Activated naive CD8-positive, alpha-beta T cell treated with anti-CD3 and anti-CD28 coated beads for 36 hours (primary cell): Measurements from ENCODE around the gene CEP131. TPM values are rescaled to one million over a fixed set of nuclear protein-coding genes. Genes with fewer than 3 reads are reported as not detected.

ENCODE experiments used
- DNase-seq: peaks from one replicate; pipeline ENCODE4 v3.0.0; 2021
- H3K27ac Mint-ChIP-seq: one replicate; pipeline ENCODE4 v1.8.0; 2022; ENCODE audit warnings: mild to moderate bottlenecking, moderate library complexity, mixed read lengths
- H3K27me3 Mint-ChIP-seq: one replicate; pipeline ENCODE4 v1.8.0; 2022; ENCODE audit warnings: mild to moderate bottlenecking, mixed read lengths
- H3K36me3 Mint-ChIP-seq: one replicate; pipeline ENCODE4 v1.8.0; 2021; ENCODE audit warnings: mild to moderate bottlenecking, mixed read lengths
- H3K4me1 Mint-ChIP-seq: one replicate; pipeline ENCODE4 v1.8.0; 2021; ENCODE audit warnings: mixed read lengths
- H3K4me3 Mint-ChIP-seq: one replicate; pipeline ENCODE4 v1.8.0; 2022; ENCODE audit warnings: mild to moderate bottlenecking, moderate library complexity, mixed read lengths
- H3K9me3 Mint-ChIP-seq: one replicate; pipeline ENCODE4 v1.8.0; 2022; ENCODE audit warnings: mixed read lengths
- total RNA-seq, 2 experiments: library from RNA; stranded (reverse); gene quantifications; one replicate each; pipeline ENCODE4 v1.2.3, GENCODE V29; 2021

Gene CEP131
- total RNA-seq, 2 experiments from 2014 or later: 8.6 to 10.2 TPM

DNA sequence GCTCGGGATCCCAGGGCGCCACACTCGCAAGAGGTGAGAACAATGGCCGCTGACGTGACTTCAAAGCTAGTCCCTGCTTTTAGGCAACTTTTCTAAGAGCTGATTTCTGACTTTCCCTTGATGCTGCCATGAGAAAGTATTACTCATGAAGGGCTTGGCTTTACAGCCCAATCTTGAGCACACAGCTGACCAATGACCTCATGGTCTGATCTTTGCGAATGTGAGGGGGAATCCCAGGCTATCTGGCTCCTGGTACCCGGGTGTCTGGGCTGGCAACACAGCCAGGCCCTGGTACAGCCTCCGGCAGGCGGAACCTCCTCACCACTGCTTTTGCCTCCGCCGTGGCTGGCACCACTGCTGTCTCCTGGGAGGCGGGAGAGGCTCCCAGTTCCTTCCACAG is 33.9 kb upstream of the CEP131 start:
- Mint-ChIP-seq H3K36me3 (peaks cover 11% of the 10 kb centered on the region), H3K27ac (no peak overlapping the region), H3K4me3 (no peak overlapping the region), H3K27me3 (no peaks in the 10 kb centered on the region), H3K4me1 (peaks cover 8% of the 10 kb centered on the region), H3K9me3 (no peaks in the 10 kb centered on the region)
- DNase-seq: no peak

DNA sequence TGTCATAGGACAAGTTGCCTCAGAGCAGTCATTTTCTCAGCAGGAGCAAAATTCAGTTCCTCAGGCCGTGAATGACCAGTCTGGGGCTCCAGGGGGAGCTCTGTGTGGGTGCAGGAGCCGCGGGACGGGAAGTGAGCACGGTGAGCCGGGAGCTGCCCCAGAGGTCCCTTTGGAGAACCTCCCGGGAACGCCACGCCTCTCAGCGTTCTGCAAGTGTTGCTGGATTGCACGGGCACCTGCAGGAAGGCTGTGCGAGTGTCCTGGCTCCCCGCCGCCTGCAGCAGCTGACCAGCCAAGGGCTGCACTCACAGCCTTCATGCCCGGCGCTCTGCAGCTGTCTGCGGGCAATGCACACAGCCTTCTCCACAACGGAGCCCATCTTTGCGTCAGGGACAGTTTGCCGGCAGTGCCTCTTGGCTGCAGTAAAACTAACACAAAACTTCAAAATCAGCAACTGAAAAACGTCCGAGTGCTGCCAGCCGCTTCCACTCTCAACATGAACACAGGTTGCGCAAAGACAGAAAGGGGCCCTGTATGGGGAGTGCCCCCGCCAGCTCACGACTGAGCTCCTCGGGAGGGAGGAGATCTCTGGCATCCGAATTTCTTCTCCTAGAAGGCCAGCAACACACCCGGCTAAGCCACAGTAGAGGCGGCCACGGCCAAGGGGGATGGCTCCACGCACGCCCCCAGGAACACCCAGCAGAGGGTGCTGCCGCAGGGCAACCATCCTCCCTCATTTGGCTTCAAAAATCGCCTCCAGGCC is 32.4 kb upstream of the CEP131 start:
- no peak overlapping the region for H3K27ac Mint-ChIP-seq
- H3K4me1 Mint-ChIP-seq: peaks cover 12% of the 10 kb centered on the region
- DNase-seq: no peak
- no peaks in the 10 kb centered on the region for H3K9me3 Mint-ChIP-seq
- H3K36me3 Mint-ChIP-seq: peaks cover 14% of the 10 kb centered on the region
- no peaks in the 10 kb centered on the region for H3K27me3 Mint-ChIP-seq
- no peak overlapping the region for H3K4me3 Mint-ChIP-seq

- Mint-ChIP-seq H3K27ac (no peak overlapping the region), H3K36me3 (peaks cover 17% of the 10 kb centered on the region), H3K27me3 (no peaks in the 10 kb centered on the region), H3K9me3 (no peaks in the 10 kb centered on the region), H3K4me3 (no peak overlapping the region), H3K4me1 (peaks cover 12% of the 10 kb centered on the region)
- peak; percentile 52 for DNase-seq
Measured at GRCh38 chr17:81253358-81254131, 30.8 kb upstream of the CEP131 start.

DNA sequence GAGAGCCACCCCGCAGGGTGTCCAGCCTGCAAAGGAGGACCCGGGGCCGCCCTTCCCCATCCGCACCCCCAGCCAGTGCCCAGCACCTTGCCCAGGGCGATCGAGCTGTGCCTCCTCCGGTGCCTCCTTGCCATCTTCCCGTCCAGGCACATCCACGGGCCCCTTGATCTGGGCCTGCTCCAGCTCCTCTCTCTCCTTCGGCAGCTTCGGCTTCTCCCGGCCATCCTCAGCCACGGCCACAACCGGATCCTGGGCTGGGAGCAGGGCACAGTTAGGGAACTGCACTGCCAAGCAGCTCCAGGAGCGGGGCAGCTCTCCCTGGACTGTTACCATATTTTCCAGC is 30.2 kb upstream of the CEP131 start:
- Mint-ChIP-seq H3K36me3 (peaks cover 17% of the 10 kb centered on the region), H3K4me3 (no peak overlapping the region), H3K4me1 (peaks cover 12% of the 10 kb centered on the region), H3K9me3 (no peaks in the 10 kb centered on the region), H3K27me3 (no peaks in the 10 kb centered on the region), H3K27ac (no peak overlapping the region)
- DNase-seq: no peak

DNA sequence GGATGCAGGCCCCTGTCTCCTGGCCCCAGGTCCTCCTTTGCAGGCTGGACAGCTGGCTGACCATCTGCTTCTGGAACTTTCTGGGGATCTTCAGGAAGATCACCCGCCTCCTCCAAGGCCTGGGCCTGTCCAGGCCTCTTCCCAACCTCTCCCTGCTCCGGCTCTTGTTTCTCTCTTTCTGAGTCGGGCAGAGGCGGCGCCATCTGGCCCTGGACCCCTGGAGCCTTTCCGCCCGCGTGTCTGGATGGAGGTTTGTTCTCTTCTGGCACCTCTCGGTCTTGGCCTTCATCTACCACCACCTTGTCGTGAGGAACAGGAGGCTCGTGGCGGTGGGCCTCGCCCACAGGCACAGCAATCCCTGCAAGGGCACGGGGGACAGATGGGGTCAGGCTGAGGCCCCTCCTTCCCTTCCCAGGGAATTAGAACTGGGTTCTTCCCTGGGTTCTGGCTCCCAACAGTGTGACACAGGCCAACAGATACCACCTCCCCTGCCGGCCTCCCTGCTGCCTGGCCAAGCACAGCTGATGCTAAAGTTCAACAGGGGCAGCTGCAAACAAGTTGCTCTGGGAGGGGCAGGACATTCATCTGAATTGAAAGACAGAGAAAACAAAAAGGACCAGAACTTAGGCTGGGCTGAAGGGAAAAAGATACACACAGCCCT is 29.7 kb upstream of the CEP131 start:
- H3K4me1 Mint-ChIP-seq: peaks cover 12% of the 10 kb centered on the region
- H3K36me3 Mint-ChIP-seq: peaks cover 17% of the 10 kb centered on the region
- DNase-seq: no peak
- H3K4me3 Mint-ChIP-seq: no peak overlapping the region
- no peaks in the 10 kb centered on the region for H3K27me3 Mint-ChIP-seq
- H3K9me3 Mint-ChIP-seq: no peaks in the 10 kb centered on the region
- no peak overlapping the region for H3K27ac Mint-ChIP-seq

DNA sequence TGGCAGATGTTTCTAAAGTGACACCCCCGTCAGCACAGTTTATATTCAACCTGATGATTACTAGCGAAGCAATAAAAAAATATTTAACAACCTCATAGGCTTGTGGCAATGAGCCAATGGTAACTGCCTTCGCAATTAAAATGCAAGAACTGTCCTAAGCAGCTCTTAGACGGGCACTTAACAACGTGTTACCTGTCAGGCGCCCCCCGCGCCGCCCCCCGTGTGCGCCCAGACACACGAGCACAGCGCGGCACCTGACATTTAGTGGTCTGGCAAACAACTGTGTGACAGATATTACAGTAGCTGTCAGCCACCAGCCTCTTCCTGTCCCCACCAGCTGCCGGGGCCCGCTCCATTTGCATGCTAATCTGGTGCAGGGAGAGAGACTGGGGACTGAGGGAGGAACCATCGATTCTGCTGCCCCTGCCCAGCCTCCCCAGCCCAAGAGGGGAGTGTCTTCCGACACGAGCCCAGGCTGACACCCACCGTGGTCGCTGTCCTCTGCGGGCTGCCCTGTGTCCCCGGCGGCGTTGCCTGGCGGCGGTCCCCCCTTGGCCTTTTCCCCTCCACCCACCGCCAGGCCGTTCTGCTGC is 29.0 kb upstream of the CEP131 start:
- Mint-ChIP-seq H3K9me3 (no peaks in the 10 kb centered on the region), H3K4me1 (peaks cover 12% of the 10 kb centered on the region), H3K27ac (no peak overlapping the region), H3K36me3 (peaks cover 17% of the 10 kb centered on the region), H3K27me3 (no peaks in the 10 kb centered on the region), H3K4me3 (no peak overlapping the region)
- peak; percentile 41 for DNase-seq

GRCh38 chr17:81251094-81251708 is 28.4 kb upstream of the CEP131 start:
- peak overlapping the region; percentile 22 for H3K4me3 Mint-ChIP-seq
- no peak overlapping the region for H3K27ac Mint-ChIP-seq
- H3K9me3 Mint-ChIP-seq: no peaks in the 10 kb centered on the region
- H3K27me3 Mint-ChIP-seq: no peaks in the 10 kb centered on the region
- peaks cover 12% of the 10 kb centered on the region for H3K4me1 Mint-ChIP-seq
- H3K36me3 Mint-ChIP-seq: peaks cover 17% of the 10 kb centered on the region
- no peak for DNase-seq

DNA sequence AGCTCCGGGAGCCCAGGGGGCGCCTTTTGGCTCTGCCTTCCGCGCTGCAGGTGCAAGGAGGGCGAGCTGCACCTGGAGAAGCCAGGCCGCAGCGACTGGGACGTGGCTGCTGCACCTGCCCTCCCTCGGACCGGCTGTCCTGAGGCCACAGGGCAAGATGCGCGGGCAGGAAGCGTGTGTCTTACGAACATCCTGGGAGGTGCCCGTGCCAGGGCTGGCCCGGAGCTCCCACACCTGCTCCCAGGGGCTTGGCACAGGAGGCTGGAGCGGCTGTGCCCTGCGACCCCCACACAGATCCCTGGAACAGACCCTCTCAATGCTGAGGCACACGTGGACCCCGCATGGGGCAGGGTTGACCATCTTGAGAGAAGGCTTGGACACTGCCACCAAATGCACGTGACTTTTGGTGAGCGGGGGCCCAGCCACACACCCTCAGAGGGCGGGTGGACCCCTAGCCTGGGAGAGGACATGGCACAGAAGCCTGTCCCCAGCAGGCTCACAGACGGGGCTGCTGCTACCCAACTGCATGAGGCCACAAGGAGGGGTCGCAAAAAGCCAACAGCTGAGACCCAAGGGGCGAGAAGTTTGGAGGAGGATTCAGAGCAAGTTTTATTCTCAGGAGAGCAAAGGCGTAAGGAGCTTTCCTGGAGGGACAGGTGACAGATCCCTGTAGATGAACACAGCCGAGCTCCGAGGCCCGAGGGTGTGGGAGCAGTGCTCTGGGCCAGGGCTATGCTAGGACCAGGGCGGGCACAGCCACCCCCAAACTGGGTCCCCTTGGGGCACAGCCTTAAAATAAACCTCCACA is 27.7 kb upstream of the CEP131 start:
- H3K9me3 Mint-ChIP-seq: no peaks in the 10 kb centered on the region
- no peak for DNase-seq
- peaks cover 12% of the 10 kb centered on the region for H3K4me1 Mint-ChIP-seq
- H3K4me3 Mint-ChIP-seq: peak overlapping the region; percentile 22
- H3K36me3 Mint-ChIP-seq: peaks cover 17% of the 10 kb centered on the region
- H3K27ac Mint-ChIP-seq: no peak overlapping the region
- no peaks in the 10 kb centered on the region for H3K27me3 Mint-ChIP-seq

DNA sequence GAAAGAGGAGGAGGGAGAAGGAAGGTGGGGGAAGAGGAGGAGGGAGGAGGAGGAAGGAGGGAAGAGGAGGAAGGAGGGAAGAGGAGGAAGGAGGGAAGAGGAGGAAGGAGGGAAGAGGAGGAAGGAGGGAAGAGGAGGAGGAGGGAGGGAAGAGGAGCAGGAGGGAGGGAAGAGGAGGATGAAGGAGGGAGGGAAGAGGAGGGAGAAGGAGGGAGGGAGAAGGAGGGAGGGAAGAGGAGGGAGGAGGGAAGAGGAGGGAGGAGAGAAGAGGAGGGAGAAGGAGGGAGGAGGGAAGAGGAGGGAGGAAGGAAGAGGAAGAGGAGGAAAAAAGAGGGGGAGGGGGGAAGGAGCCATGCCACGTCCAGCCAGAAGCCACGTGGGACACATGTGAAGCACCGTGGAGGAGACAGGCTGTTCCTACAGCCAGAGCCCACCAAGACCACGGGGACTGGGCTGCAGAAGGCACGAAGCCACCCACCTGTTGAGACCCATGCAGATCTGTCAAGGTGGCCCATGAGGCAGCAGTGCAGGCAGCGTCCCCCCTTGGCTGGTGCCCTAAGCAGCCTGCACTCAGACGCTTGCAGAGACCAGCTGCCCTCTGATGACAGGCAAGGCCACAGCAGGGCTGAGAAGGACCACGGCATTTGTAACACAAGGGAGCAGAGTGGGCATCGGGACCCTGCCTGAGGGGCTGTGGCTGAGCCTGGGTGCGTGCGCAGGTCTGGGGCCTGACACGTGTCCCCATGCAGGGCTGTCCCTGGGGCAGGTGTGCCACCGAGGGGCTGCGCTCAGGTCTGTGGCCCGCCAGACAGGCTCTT is 26.7 kb upstream of the CEP131 start:
- no peak for DNase-seq
- Mint-ChIP-seq H3K4me1 (peaks cover 12% of the 10 kb centered on the region), H3K27me3 (no peaks in the 10 kb centered on the region)

DNA sequence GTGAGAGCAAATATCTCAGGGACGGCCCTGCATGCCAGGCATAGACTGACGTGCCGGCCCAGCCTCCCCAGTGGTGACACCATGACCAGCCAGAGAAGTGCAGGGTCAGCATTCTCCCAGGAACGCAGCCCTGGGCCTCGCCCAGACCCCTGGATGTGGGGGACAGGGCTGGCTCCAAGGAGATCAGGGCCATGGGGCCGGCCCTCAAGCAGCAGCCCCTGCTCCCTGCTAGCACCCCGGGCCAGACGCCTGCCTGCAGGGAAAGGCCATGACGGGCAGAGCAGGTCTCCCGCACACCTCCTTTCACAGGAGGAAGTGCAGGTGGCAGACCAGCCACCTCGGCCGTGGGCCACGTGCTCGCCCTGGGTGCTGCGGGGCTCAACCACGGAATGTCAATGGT is 25.9 kb upstream of the CEP131 start:
- no peak overlapping the region for H3K4me3 Mint-ChIP-seq
- peaks cover 13% of the 10 kb centered on the region for H3K36me3 Mint-ChIP-seq
- H3K9me3 Mint-ChIP-seq: no peaks in the 10 kb centered on the region
- peak overlapping the region; percentile 12 for H3K27ac Mint-ChIP-seq
- DNase-seq: no peak
- H3K4me1 Mint-ChIP-seq: peaks cover 12% of the 10 kb centered on the region
- no peaks in the 10 kb centered on the region for H3K27me3 Mint-ChIP-seq

More for the DNA sequence above, 26.7 kb upstream of the CEP131 start:
- H3K9me3 Mint-ChIP-seq: no peaks in the 10 kb centered on the region
- H3K27ac Mint-ChIP-seq: no peak overlapping the region
- no peak overlapping the region for H3K4me3 Mint-ChIP-seq
- H3K36me3 Mint-ChIP-seq: peaks cover 17% of the 10 kb centered on the region

- no peak overlapping the region for H3K27ac Mint-ChIP-seq
- no peak for DNase-seq
- no peaks in the 10 kb centered on the region for H3K9me3 Mint-ChIP-seq
- H3K4me1 Mint-ChIP-seq: peaks cover 10% of the 10 kb centered on the region
- peaks cover 7% of the 10 kb centered on the region for H3K36me3 Mint-ChIP-seq
- H3K27me3 Mint-ChIP-seq: no peaks in the 10 kb centered on the region
- no peak overlapping the region for H3K4me3 Mint-ChIP-seq
Measured at GRCh38 chr17:81247339-81247990, 24.7 kb upstream of the CEP131 start.

DNA sequence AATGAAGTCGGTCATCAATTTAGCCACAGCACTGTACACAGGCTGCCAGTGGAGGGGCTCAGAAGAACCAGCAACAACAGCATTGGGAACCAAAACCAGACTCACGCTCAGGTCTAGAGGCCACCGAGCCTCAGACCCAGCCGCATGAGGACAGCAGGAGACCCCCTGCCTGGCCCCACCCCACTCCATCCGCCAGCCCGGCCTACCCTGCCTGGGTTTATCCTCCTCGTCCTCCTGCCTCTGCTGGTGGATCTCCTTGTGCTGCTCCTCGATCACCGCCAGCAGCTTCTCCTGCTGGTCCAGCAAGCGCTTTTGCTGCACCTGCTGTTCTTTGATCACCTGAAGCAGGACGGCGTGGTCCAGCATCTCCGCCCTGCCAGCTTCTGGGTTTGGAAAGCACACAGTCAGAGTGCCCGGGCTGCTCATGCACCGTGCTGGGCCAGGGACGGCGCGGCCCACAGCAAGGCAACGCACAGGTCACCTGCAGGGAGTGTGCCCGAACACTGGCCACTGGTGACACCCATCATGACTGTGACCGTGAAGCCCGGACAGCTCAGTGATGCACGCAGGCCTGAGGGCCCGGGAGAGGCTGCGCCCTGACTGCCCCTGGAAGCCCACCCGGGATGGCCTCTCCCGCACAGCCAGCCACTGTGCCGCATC is 24.0 kb upstream of the CEP131 start:
- Mint-ChIP-seq H3K27ac (no peak overlapping the region), H3K27me3 (no peaks in the 10 kb centered on the region), H3K4me1 (peaks cover 11% of the 10 kb centered on the region), H3K9me3 (no peaks in the 10 kb centered on the region), H3K36me3 (peaks cover 10% of the 10 kb centered on the region), H3K4me3 (no peak overlapping the region)
- DNase-seq: no peak

DNA sequence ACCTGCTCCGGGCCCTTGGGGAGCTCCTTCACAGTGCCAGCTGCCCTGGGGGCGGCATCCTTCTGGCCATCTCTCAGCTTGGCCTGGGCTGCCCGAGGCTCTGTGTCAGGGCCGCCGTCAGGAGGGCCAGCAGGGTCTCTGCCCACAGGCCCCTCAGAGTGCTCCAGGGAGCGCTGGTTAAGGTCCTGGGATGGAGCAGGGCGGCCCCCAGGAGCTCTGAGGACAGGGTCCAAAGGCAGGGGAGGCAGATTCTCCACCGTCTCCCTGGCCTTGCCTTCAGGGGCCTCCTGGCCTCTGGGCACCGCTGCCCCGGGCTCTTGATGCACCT is 23.5 kb upstream of the CEP131 start:
- no peaks in the 10 kb centered on the region for H3K27me3 Mint-ChIP-seq
- H3K9me3 Mint-ChIP-seq: no peaks in the 10 kb centered on the region
- peaks cover 9% of the 10 kb centered on the region for H3K4me1 Mint-ChIP-seq
- no peak overlapping the region for H3K27ac Mint-ChIP-seq
- DNase-seq: no peak
- peaks cover 15% of the 10 kb centered on the region for H3K36me3 Mint-ChIP-seq
- H3K4me3 Mint-ChIP-seq: no peak overlapping the region
